Measurements from ENCODE around the gene SH2D3C.

DNA sequence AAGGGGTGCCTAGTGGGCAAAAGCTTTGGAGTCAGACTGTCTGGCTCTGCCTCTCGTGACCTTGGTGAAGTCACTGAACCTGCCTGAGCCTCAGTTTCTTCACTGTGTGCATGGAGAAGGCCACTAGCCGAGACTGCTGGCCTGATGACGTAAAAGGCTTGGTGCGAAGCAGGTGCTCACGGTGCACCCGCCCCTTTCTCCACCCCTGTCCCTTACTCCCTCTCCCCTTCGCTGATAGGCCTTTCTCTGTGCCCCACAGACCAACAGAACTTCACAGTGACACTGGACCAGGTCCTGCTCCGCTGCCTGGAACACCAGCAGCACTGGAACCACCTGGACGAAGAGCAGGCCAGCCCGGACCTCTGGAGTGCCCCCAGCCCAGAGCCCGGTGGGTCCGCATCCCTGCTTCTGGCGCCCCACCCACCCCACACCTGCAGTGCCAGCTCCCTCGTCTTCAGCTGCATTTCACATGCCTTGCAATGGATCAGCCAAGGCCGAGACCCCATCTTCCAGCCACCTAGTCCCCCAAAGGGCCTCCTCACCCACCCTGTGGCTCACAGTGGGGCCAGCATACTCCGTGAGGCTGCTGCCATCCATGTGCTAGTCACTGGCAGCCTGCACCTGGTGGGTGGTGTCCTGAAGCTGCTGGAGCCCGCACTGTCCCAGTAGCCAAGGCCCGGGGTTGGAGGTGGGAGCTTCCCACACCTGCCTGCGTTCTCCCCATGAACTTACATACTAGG is 34.6 kb upstream of the SH2D3C start:
- TF ChIP-seq GATA3 (IDR thresholded peaks at IDR 0.05; ENCODE audit: low read depth, low read length) (no peak), GATA2 (IDR thresholded peaks at IDR 0.05; ENCODE audit: low read depth, low read length) (no peak)

Data from SH-SY5Y (cell line).